SK-N-SH treated with all-trans-retinoic acid at 6 μM for 48 hours (cell line): Measurements from ENCODE around the gene SRBD1.

Source experiments
- ARNTL ChIP-seq: fragments of 450-650 bp; formaldehyde crosslinking; IDR thresholded peaks from 2 replicates; pipeline ENCODE4 v1.5.0; 2020; ENCODE audit warnings: low read depth, mild to moderate bottlenecking, moderate library complexity, borderline replicate concordance
- CREB5 ChIP-seq: fragments of 250-450 bp; sonication (Bioruptor Pico); IDR thresholded peaks from 2 replicates; pipeline ENCODE4 v1.5.1; 2020; ENCODE audit warnings: low read depth, mild to moderate bottlenecking, moderate library complexity
- CSRNP3 ChIP-seq: fragments of 250-450 bp; sonication (Bioruptor Pico); IDR thresholded peaks from 2 replicates; pipeline ENCODE4 v1.5.1; 2021; ENCODE audit warnings: mild to moderate bottlenecking, moderate library complexity
- ESRRG ChIP-seq: fragments of 250-450 bp; sonication (Bioruptor Pico); IDR thresholded peaks from 2 replicates; pipeline ENCODE4 v1.6.1; 2021; ENCODE audit warnings: mild to moderate bottlenecking
- PATZ1 ChIP-seq: fragments of 250-450 bp; sonication (Bioruptor Pico); IDR thresholded peaks from 2 replicates; pipeline ENCODE4 v1.8.0; 2020; ENCODE audit warnings: mild to moderate bottlenecking, moderate library complexity, borderline replicate concordance
- ZFP3 ChIP-seq: fragments of 250-450 bp; sonication (Bioruptor Pico); IDR thresholded peaks from 2 replicates; pipeline ENCODE4 v1.5.0; 2020; ENCODE audit warnings: mild to moderate bottlenecking, moderate library complexity
- ZNF8 ChIP-seq: fragments of 450-650 bp; formaldehyde crosslinking; IDR thresholded peaks from 2 replicates; pipeline ENCODE4 v1.5.0; 2020; ENCODE audit warnings: mild to moderate bottlenecking, moderate library complexity

GRCh38 chr2:45543257-45543656 lies 67.8 kb downstream of the SRBD1 start:
- no peak for TF ChIP-seq ZFP3
- TF ChIP-seq PATZ1 (CRISPR knock-in tag), result no peak
- TF ChIP-seq ZNF8 (CRISPR knock-in tag), result no peak
- TF ChIP-seq CREB5 (CRISPR knock-in tag), result no peak
- TF ChIP-seq ESRRG (CRISPR knock-in tag), result no peak
- no peak for TF ChIP-seq ARNTL (CRISPR knock-in tag)
- no peak for TF ChIP-seq CSRNP3 (CRISPR knock-in tag)
